GM12874 (cell line): ENCODE data around the gene PCDHB11.
"Not testable (repeated sequence)": the region's sequence is repeated elsewhere in the genome, so short reads cannot be mapped to it uniquely, and the experiment has no call there.

ENCODE experiments used
- TF ChIP-seq, protein P1 (sequence below): IDR thresholded peaks from 2 replicates; pipeline ENCODE4 v1.5.1; 2011; ENCODE audit warnings: low read depth, mild to moderate bottlenecking, control low read depth, low read length, moderate library complexity; ENCODE audit not compliant: insufficient read depth

PCDHB11 gene

GRCh38 chr5:141208478-141208877 is 9.1 kb downstream of the PCDHB11 start, which contains the start of gene PCDHB12:
PCDHB12 (plus strand) TSS chr5:141208719; CDS start chr5:141208908, 189 bp downstream.
- TF ChIP-seq, protein P1, sequence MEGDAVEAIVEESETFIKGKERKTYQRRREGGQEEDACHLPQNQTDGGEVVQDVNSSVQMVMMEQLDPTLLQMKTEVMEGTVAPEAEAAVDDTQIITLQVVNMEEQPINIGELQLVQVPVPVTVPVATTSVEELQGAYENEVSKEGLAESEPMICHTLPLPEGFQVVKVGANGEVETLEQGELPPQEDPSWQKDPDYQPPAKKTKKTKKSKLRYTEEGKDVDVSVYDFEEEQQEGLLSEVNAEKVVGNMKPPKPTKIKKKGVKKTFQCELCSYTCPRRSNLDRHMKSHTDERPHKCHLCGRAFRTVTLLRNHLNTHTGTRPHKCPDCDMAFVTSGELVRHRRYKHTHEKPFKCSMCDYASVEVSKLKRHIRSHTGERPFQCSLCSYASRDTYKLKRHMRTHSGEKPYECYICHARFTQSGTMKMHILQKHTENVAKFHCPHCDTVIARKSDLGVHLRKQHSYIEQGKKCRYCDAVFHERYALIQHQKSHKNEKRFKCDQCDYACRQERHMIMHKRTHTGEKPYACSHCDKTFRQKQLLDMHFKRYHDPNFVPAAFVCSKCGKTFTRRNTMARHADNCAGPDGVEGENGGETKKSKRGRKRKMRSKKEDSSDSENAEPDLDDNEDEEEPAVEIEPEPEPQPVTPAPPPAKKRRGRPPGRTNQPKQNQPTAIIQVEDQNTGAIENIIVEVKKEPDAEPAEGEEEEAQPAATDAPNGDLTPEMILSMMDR, result no peak

- TF ChIP-seq, protein P1, result not testable (repeated sequence)
Measured at GRCh38 chr5:141213656-141214339, 14.4 kb downstream of the PCDHB11 start, which contains the start of gene PCDHB13. PCDHB13 (plus strand) TSS chr5:141213919; CDS start chr5:141214124, 205 bp downstream.

DNA sequence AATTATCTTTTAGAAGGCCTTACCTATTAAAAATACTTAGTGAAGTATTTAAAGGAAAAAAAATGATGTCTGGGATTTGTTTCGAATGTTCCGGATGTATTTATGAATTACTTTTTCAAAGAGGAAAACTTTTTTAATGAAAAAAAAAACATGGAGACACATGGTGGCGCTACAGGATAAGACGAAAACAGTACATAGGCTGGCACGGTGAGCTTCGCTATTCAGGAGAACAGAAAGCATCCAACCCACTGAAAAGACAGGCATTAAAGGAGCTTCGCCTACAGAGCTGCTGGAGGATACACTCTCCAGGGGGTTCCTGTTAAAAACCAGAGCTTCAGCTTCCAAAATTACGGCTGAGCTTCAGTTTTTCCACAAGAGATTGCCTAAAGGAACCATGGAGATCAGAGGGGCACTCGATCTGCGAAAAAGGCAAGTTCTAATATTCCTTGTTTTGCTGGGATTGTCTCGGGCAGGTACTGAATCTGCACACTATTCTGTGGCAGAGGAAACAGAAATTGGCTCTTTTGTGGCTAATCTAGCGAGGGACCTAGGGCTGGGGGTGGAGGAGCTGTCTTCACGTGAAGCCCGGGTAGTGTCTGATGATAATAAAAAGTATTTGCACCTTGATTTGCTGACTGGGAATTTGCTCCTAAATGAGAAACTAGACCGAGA is 23.8 kb downstream of the PCDHB11 start, which contains the start of gene PCDHB14:
Gene PCDHB14, plus strand, starts transcription at position 232 of the 672 bp plus-strand sequence. Its CDS starts 163 bp downstream, at position 395.
- TF ChIP-seq, protein P1, result no peak

DNA sequence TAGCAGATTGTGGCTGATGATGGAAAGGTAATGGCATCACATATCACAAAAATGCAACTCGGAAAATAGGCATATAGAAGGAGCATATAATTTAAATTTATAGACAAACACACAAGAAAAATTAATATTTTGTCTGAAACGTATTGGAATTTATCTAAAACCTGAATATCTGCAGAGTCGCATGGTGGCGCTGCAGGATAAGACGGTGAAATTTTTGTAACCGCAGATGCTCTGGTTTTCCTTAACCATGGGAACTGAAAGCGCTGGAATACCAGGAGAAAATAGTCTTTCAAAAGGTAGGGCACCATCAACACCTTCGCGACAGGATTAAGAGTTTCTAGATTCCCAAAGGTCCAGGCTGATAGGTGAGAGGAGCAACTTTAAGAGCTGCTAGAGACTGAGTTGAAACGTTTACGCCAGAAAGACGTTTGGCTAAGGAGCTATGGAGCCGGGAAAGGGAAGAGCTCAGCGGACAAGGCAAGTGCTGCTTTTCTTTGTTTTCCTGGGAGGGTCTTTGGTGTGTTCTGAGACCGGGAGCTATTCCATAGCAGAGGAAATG is 34.8 kb downstream of the PCDHB11 start:
- TF ChIP-seq, protein P1, result no peak

GRCh38 chr5:141236516-141237313 is 37.3 kb downstream of the PCDHB11 start:
- TF ChIP-seq, protein P1, result no peak

DNA sequence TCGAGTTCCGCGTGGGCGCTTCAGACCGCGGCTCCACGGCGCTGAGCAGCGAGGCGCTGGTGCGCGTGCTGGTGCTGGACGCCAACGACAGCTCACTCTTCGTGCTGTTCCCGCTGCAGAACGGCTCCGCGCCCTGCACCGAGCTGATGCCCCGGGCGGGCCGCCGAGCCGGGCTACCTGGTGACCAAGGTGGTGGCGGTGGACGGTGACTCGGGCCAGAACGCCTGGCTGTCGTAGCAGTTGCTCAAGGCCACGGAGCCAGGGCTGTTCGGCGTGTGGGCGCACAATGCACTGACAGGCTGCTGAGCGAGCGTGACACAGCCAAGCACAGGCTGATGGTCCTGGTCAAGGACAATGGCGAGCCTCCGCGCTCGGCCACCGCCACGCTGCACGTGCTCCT is 42.1 kb downstream of the PCDHB11 start:
- TF ChIP-seq, protein P1, result no peak
